Activated T-cell treated with anti-CD3 and anti-CD28 coated beads for 48 hours (primary cell): ENCODE measurements around the gene GRIA1.

Experiments used
- DNase-seq: peaks from one replicate; pipeline ENCODE4 v3.0.0-alpha.2; 2020; ENCODE audit warnings: low read depth

GRIA1 gene

DNA sequence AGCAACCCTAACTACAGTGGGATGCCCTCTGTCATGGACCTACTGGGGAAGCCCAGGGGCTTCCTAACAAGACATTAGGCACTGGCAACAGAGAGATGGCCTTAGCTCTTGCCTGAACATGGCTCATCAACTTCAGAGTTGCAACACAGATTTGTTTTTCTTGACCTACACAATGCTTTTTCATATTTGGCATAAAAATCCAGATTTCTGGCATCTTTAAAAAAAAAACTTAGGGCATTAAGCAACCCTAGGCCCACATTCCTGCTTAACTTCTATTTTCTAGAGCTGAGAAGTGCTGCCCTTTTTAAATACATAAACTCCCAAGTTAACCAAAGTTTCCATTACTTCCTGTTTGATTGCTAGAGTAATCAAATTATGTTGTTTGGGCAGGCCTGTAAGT is 8.0 kb downstream of the GRIA1 start:
- no peak for DNase-seq

- DNase-seq: no peak
Observed at GRCh38 chr5:153500178-153500577, 9.7 kb downstream of the GRIA1 start.

DNA sequence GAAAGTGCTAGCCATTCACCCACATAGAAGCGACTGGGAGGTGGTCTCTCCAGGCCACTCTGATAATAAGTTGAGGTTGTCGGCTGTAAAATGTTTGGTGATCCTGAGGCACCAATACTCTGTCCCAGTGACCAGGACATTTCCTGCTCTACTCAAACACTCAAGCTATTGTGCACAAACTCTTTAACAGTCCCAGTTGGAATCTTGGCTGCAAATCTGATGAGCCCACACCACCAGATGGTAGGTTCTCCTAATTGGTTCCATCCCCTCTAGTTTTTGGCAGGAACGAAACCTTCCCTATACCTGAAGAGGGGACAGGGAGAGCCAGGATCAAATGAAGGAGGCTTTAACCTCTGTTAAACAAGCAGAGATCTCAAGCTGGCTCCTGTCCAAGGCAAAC is 14.3 kb downstream of the GRIA1 start:
- DNase-seq: no peak

DNA sequence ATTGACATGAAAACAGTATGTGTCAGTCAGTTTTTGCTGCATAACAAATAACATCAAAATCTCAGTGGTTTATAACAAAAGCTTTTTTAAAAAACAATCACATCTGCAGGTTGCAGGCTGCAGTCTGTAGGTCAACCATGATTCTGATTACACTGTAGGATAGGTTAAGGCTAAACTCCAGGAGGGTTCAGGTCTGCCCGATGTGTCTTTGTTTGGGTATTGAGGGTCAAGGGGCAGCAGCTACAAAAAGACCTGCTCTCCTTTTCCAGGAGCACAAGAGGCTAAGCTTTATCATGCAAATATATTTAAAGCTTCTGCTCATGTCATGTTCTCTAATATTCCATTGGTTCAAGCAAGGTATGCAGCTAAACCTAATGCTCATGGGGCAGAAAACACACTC is 18.2 kb downstream of the GRIA1 start:
- DNase-seq: no peak

DNA sequence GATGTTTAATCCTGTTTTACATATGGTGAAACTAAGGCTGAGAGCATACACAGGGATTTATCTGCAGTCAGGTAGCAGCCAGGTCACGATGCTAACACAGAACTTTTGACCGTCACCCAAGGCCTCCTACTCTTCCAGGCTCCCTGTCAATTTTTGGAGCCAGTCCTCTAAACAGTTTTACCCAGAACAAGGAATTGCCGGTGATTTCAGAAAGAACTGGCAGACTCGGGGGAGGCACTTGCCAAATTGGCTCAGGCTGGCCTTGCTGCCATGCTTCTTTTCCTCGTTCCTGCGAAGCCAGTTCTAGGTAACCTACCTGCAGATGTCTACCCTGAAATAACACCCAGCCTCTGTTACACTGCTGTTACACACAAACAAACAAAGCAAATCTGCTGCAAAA is 21.2 kb downstream of the GRIA1 start:
- DNase-seq: no peak

- no peak for DNase-seq
Observed at GRCh38 chr5:153513156-153513555, 22.7 kb downstream of the GRIA1 start.

GRCh38 chr5:153515301-153515700 is 24.8 kb downstream of the GRIA1 start:
- DNase-seq: no peak

- no peak for DNase-seq
Observed at GRCh38 chr5:153516504-153517240, 26.2 kb downstream of the GRIA1 start.

GRCh38 chr5:153517241-153517611 is 26.8 kb downstream of the GRIA1 start:
- no peak for DNase-seq

- no peak for DNase-seq
Observed at GRCh38 chr5:153520137-153520536, 29.7 kb downstream of the GRIA1 start.

- DNase-seq: no peak
Observed at GRCh38 chr5:153520952-153521351, 30.5 kb downstream of the GRIA1 start.

DNA sequence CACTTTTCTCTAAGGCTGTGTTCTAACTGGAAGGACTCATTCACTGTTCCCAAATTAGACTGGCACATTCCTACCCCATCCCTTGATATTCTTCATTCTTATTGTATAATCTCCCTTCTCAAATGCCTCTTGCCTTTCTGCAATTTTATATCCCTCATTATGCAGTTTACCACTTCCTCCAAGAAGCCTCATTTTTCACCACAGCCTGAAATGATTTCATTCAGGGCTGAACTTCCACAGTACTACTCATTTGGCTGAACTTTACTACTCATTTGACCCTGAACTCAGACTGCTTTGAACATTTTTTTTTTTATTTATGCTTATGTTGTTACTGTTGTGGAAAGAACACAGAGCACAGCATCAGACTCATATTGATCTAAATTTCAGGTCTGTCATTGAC is 32.7 kb downstream of the GRIA1 start:
- DNase-seq: no peak

GRCh38 chr5:153523831-153524230 is 33.4 kb downstream of the GRIA1 start:
- DNase-seq: no peak

- DNase-seq: no peak
Observed at GRCh38 chr5:153525536-153525935, 35.1 kb downstream of the GRIA1 start.

DNA sequence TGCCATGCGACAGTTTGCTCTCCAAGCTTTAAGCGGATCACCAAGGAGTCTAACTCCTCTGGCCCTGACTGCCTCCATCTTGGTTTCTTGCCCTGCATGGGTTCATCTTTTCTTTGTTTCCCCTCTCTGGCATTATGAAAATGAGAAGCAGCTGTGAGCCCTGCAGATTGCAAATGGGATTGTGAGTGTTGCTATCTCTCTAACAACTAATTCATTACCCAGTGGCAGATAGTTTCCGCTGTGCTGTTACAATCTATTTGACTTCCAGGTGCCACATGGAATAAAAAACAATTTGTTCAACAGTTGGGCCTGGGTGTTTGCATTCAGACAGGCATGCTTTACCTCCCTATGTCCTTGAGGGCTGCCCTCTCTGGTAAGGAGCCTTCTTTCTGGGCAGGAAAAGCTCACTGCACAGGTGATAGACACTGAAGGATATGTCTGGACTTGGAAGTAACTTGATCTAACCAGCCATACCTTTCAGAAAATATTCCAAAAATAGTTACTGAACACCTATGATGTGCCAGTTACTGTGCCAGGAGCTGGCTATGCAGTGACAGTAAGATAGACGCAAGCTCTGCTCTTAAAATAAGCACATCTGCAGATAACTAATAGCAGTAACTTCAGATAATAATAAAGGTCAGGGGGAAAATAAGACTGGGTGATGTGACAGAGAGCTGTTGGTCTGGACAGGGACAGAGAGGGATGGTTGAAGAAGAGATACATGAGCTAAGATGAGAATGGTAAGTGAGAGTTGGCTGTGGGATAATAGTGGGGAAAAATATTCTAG is 40.1 kb downstream of the GRIA1 start:
- no peak for DNase-seq

DNA sequence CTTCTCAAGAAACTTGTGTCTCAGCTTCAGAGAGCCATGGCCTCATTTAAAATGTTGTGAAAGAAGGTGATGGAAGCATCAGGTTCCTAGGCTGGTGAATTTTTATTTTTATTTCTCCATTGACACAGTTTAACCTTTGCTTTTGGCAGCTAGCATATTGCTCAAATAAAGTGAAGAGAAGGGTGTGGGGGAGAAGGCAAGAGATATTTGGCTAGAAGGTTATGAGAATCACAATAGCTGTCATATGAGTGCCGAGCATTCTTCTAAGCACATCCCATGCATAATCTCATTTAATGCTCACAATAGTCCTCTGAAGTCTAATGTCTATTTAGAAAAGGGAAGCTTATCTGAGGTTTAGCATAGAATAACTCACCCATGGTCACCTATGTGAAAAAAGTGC is 43.1 kb downstream of the GRIA1 start:
- DNase-seq: no peak

GRCh38 chr5:153534102-153534501 is 43.6 kb downstream of the GRIA1 start:
- DNase-seq: no peak

- DNase-seq: no peak
Observed at GRCh38 chr5:153537207-153537606, 46.7 kb downstream of the GRIA1 start.

DNA sequence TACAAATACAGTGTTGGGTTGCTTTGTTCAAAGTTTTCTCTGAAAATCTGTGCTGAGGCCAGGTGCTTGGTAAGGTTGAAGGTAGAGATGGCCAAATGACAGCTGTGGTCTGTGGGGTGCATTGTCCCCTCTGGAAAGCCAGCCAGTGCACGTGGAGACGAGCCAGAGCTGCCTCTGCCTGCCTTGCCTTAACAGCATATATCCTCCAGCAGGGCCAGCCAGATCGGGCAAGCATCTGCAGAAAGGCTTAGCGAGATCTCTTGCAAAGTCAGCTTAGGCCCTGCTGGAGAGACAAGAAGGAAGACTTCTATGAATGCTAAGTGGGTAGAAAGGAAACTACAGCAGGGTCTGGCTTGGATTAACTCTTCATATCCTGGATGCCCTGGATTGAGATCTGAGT is 49.5 kb downstream of the GRIA1 start:
- DNase-seq: no peak

GRCh38 chr5:153542536-153542935 is 52.1 kb downstream of the GRIA1 start:
- no peak for DNase-seq

- DNase-seq: no peak
Observed at GRCh38 chr5:153543288-153543687, 52.8 kb downstream of the GRIA1 start.

GRCh38 chr5:153543959-153544470 is 53.5 kb downstream of the GRIA1 start:
- DNase-seq: no peak

DNA sequence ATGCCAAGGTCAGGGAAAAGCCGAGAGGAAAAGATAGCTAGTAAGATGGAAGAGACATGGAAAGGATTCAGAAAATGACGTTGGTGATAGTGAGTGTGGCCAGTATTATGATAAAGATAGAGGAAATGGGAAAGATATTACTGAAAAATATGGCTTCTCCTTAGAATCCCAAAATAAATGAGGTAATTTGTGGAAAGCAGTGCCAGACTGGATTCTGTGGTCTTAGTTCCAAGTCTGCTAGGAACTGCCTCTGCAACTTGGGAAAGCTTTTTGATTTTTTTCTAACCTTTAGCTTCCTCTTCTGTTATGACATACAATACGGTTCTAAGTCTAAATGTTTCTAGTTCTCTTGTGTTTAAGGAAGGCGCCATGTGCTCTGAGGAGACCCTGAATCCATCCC is 54.2 kb downstream of the GRIA1 start:
- DNase-seq: no peak

DNA sequence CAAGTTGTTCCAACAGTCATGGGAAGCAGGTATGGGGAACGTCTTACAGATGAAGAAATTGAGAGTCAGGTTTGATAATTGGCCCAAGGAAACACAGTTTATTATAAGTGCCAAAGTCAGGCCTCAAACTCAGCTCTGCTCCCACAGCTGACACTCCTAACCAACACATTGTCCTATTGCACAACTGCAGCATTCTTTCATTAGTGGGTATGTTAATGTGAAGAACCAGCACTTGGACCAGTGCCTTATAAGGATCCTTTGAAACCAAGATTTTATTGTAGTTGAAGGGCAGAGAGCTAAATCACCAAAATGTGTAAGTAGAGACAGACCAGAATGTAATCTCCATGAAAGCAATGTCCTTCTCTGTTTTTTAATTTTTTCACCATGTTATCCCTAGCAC is 56.1 kb downstream of the GRIA1 start:
- no peak for DNase-seq
